ENCODE data around the gene NEGR1. TPM values are rescaled to one million over a fixed set of nuclear protein-coding genes. Genes with fewer than 3 reads are reported as not detected.

Gene NEGR1
- total and polyA plus RNA-seq, 2 experiments from 2014 or later: 0.57 to 0.94 TPM

- TF ChIP-seq ZNF462 (CRISPR knock-in tag; IDR thresholded peaks at IDR 0.05) (no peak), ZNF331 (CRISPR knock-in tag; IDR thresholded peaks at IDR 0.05; ENCODE audit: low read depth) (no peak), ETS1 (IDR thresholded peaks at IDR 0.05) (no peak), EZH2phosphoT487 (IDR thresholded peaks at IDR 0.05; ENCODE audit: unreplicated experiment) (no peak), POLR2AphosphoS5 (IDR thresholded peaks at IDR 0.05; ENCODE audit: low read depth) (no peak), STAT1 (IDR thresholded peaks at IDR 0.05; ENCODE audit: unreplicated experiment) (no peak), ZNF114 (CRISPR knock-in tag; IDR thresholded peaks at IDR 0.05) (no peak), JUNB (IDR thresholded peaks at IDR 0.05; ENCODE audit: unreplicated experiment) (no peak), CREB1 (CRISPR knock-in tag; IDR thresholded peaks at IDR 0.05; ENCODE audit: low read depth) (no peak)
These were observed 450.7 kb downstream of the NEGR1 start (continued) for GRCh38 chr1:71831646-71832045.

- no peaks in the 10 kb centered on the region for H3K79me2 ChIP-seq (replicated peaks; ENCODE audit: insufficient read depth)
- DNase-seq (ENCODE audit: low spot score): no peak
- Mint-ChIP-seq H3K36me3 (ENCODE audit: low read depth) (no peaks in the 10 kb centered on the region), H3K27ac (peak overlapping the region; percentile 86), H3K9me3 (no peaks in the 10 kb centered on the region), H3K4me1 (peaks cover 40% of the 10 kb centered on the region), H3K27me3 (ENCODE audit: insufficient read depth, low read depth, poor library complexity) (peaks cover 2% of the 10 kb centered on the region), H3K4me3 (no peak overlapping the region)
- no peak overlapping the region for H3K4me2 ChIP-seq
- H3K36me3 ChIP-seq (ENCODE audit: insufficient read depth): no peaks in the 10 kb centered on the region
- no peak overlapping the region for H3K27ac ChIP-seq (ENCODE audit: low read depth)
- H3K4me3 ChIP-seq: no peak overlapping the region
- no peaks in the 10 kb centered on the region for H3K9me2 ChIP-seq (ENCODE audit: insufficient read depth)
- peaks cover 35% of the 10 kb centered on the region for H3K4me1 ChIP-seq (ENCODE audit: insufficient read depth)
- ATAC-seq: no peak
- H2AFZ ChIP-seq: peak overlapping the region; percentile 28; the same call in 1 of the 2 replicates
- H4K20me1 ChIP-seq (replicated peaks; ENCODE audit: insufficient read depth): no peaks in the 10 kb centered on the region
- H3F3A ChIP-seq (replicated peaks; ENCODE audit: low read depth): no peaks in the 10 kb centered on the region
- no peaks in the 10 kb centered on the region for H3K27me3 ChIP-seq (ENCODE audit: insufficient read depth)
- no peak for TF ChIP-seq EZH2phosphoT487 (IDR thresholded peaks at IDR 0.05; ENCODE audit: unreplicated experiment)
- TF ChIP-seq POLR2AphosphoS5 (IDR thresholded peaks at IDR 0.05; ENCODE audit: low read depth): no peak
- no peak for TF ChIP-seq NANOG (IDR thresholded peaks at IDR 0.05; ENCODE audit: borderline replicate concordance)
- TF ChIP-seq REST (IDR thresholded peaks at IDR 0.05; ENCODE audit: unreplicated experiment): no peak
These were observed 453.0 kb downstream of the NEGR1 start for GRCh38 chr1:71829346-71829745.

Measured in GM23338 (cell line).